Body of pancreas (tissue), 4 donors: ENCODE results near the gene MED14.

ENCODE experiments used
- POLR2A ChIP-seq, 3 donors: fragments of 450-650 bp; IDR thresholded peaks; one replicate each; pipeline ENCODE4 v1.6.1; 2016; ENCODE audit warnings: antibody characterized with exemption in 3 of 3, mild to moderate bottlenecking in 2 of 3
- TF ChIP-seq, protein P1 (sequence below), 7 experiments: fragments of 450-650 bp in 4 of 7; fragments of 200-600 bp in 3 of 7; sonication (generic) in 3 of 7; IDR thresholded peaks; one replicate each; pipeline ENCODE4 v1.5.1; 2016 to 2019; ENCODE audit warnings: antibody characterized with exemption in 7 of 7

DNA sequence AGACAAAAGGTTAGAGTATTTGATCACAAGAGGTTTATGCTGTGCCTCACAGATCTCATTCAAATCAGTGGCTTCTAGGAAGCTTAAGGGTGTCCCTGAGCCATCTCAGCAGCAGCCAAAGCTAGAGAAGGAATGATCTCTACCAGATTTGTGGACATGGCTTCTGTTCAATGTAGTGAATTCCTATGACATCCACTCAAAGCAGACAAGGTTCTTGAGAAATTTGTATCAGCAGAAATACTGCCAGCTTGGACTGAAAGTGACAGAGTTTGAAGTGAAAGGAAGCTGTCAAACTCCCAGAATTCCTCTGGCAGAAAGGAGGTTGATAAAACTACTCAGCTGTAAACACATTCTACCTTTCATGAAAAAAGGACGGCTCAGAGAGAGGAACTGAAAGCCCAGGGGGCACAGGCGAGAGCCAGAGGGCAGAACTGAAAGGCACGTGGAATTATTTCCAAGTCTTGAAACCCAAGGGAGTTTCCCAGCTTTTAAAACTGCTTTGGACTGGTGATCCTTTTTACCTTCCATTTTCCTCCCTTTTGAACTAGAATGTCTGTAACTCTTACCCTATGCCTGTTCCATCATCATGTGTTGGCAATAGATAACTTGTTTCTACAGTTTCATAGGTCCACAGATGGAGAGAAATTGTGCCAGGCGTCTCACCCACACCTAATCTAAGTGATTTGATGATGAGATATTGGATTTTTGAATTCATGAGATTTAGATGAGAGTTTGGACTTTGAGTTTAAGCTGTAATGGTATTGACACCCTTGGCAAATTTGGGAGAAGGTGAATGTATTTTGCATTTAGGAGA lies 14.5 kb upstream of the MED14 start:
- TF ChIP-seq, protein P1, sequence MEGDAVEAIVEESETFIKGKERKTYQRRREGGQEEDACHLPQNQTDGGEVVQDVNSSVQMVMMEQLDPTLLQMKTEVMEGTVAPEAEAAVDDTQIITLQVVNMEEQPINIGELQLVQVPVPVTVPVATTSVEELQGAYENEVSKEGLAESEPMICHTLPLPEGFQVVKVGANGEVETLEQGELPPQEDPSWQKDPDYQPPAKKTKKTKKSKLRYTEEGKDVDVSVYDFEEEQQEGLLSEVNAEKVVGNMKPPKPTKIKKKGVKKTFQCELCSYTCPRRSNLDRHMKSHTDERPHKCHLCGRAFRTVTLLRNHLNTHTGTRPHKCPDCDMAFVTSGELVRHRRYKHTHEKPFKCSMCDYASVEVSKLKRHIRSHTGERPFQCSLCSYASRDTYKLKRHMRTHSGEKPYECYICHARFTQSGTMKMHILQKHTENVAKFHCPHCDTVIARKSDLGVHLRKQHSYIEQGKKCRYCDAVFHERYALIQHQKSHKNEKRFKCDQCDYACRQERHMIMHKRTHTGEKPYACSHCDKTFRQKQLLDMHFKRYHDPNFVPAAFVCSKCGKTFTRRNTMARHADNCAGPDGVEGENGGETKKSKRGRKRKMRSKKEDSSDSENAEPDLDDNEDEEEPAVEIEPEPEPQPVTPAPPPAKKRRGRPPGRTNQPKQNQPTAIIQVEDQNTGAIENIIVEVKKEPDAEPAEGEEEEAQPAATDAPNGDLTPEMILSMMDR (IDR thresholded peaks at IDR 0.05) = no peak
- no peak for TF ChIP-seq POLR2A (IDR thresholded peaks at IDR 0.05)
